HG02678 (cell line): ENCODE measurements around the gene HOXA9.

ENCODE experiments used
- ATAC-seq: cut with Tn5 transposase; IDR thresholded peaks from one replicate; pipeline ENCODE4 v1.9.1; 2021; ENCODE audit warnings: mild to moderate bottlenecking, moderate library complexity; ENCODE audit not compliant: unreplicated experiment

HOXA9 gene

DNA sequence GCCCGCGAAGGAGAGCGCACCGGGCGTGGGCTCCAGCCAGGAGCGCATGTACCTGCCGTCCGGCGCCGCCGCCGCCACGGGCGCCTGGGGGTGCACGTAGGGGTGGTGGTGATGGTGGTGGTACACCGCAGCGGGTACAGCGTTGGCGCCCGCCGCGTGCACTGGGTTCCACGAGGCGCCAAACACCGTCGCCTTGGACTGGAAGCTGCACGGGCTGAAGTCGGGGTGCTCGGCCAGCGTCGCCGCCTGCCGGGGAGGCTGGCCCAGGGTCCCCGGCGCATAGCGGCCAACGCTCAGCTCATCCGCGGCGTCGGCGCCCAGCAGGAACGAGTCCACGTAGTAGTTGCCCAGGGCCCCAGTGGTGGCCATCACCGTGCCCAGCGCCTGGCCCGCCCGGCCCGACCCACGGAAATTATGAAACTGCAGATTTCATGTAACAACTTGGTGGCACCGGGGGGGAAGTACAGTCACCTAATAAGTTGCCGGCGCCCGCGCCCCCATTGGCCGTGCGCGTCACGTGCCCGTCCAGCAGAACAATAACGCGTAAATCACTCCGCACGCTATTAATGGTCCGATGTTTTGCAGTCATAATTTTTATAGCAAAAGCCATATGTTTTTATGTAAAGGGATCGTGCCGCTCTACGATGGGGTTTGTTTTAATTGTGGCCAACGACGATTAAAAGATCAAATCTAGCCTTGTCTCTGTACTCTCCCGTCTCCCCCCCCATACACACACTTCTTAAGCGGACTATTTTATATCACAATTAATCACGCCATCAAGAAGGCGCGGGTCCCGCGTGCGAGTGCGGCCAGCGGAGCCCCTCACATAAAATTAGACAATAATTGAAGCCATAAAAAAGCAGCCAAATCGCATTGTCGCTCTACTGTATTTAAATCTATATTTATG is at the start of gene HOXA9:
TSS of gene HOXA9 (minus strand) at position 449 of the 907 bp plus-strand sequence. CDS start at position 369, 80 bp downstream.
- no peak for ATAC-seq

DNA sequence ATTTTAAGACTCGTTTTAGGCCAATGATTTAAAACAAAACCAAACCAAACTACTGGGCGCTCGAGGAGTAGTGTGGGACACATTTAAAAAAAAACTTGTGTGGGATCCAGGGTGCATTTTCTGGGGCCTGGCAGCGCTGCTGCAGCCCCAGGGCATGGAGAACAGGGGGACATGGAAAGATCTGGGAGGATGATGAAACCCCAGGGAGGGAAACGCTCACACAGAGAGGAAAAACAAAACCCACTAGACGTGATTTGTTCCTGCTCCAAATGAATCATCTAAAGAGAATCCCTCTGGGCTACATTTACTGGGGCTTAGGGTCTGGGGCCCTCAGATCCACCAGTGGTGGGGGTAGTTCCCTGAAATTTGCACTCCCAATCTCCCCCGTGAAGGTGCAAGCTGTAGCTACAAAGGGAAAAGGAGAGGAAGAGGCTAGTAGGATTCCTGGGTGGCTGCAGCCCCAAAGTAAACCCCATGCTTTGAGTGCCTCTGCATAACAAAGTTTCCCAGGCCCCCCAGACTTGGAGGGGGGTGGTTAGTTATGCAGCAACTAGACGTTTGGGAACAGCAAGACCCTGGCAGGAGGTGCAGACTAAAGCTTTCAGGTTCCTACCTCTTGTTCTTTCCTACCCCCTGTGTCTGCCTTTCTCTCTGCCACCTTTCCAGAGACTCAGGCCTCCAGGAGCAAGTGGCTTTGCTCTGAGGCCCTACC is 49.1 kb upstream of the HOXA9 start:
- no peak for ATAC-seq

DNA sequence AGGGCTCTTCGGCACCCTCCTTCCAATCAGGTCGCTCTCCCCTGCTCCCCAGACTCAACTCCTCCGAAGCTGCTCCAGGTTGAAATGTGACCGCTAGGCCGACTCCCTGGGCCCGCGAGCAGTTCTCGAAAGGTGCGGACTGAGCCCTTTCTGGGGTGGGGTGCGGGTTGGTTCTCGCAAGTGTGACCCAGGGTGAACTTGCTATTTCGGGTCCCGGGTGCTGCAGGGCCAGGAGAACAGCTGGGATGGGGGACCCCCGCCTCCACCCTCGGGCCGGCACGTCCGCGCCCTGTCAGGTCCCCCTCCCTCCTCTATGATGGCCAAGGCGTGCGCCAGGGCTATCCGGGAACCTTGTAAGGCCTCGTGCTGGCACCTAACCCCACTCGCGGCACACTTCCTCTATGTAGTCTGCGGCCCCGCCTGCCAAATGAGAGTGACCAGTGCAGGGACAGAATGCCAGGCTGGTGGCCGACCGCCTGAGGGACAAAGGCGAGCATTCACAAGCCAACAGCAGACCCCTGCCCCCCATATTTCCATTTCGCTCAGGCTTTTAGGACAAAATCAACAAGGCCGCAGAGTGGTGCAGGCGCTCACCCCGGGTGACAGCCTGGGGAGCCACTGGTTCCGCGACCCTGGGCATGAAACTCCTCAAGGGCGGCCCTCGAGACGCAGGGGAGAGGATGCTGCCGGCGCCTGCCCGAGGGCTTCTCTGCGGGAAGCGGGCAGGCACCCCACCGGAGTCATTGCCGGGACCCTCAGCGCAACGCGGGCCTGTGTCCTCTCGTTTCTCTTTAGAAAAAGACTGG is 48.3 kb upstream of the HOXA9 start:
- ATAC-seq = no peak

DNA sequence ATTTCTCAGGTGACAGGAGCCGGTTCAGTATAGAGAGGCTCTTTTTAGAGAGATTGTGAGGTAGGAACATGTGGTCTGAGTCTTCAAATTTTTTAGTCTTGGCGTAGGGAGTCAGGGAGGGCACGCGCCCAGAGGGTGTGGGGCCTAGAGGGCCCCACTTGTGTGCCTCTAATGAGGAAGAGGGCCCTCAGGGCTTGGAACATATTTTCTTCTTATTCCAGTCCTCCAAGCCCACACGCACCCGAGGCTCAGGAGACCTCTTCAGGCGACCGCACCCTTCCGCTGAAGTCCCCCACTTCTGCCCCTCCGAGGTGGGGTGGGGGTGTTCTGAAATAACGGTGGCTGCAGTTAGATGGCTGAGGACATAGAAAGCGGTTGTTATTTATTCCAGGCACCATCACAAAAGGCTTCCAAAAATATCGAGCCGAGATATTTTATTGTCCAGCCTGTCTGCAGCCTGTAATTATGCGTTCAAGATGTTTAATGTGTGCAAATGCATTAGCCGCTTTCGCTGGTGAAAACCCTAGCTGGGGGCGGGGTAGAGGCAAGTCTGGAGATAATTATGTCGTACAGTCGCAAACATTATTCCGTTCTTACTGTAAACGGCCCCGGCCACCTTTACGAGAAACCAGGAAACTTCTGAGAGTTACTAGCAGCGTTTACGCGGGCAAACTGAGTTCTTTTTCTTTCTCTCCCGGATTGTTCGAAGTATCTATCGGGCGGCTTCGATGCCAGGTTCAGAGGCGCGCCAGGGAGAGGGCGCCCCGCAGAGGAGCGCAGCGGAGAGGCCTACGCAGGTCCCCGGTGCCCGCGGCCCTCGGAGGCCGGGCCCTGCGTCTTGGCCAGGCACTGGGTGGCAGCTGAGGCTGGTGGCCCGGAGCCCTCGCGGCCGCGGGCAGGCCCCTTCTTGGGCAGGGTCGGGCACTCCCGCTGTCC is 47.4 kb upstream of the HOXA9 start:
- no peak for ATAC-seq

DNA sequence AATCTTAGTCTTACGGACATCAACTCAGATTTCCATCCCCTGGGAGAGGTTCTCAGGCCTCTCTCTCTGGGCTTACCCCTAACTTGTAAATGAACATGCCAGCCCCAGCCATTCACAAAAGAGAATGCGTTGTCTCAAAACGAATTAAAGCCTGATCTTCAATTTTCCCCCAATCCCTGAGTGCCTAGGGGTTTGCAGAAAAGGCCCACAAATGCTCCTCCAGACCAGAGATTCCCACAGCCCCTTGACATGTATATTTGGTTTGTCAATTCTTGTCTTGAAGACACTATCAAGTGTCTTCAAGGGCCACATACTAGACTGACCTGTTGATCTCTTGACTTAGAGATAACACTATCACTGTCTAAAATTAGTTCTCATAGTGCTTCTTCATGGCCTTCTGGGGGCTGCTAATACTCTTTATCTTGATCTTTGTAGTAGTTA is 46.4 kb upstream of the HOXA9 start:
- no peak for ATAC-seq

DNA sequence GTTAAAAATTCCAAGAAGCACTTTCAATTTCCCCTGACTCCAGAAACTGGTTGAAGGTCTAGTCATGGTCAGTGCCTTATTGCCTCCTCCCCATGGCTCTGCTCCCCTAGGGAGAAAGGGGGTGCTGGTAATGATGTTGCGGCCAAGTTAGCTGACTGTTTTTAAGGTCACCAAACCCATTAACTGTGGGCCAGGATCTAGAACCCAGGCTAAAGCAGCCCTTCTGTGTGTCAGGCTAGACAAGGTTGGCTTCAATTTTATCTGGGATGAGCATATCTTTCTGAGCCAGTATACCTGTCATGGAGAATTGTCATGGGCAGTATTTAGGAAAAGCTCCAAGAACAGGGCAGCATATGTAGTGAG is 45.7 kb upstream of the HOXA9 start:
- no peak for ATAC-seq

DNA sequence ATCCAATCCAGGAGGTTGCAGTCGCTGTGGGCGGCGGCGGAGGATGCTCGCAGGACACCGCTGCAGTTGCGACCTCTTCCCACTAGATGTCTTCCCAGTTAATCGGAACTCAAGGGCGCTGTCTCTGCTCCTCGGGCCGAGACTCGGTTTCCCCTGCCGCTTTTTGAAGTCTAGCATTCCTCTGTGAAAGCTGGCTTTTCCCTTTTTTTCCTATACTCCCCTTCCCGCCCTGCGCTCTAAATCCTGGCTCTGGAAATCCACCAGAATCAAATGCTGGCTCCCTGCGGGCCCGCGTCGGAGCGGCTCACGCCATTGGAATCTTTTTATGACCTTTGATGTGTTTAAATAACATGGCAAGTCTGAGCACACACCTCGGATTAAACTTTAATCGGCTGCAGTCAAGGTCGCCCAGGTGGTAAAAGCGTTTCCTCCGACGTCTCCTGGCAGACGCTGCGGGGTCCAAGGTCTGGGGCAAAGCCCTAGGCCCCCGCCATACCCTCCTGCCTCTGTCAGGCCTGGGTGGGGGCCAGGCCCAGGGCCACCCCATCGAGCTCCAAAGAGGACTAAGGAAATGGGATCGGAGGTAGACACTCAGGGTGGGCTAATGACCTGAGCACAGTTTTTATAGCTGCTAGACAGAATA is 45.2 kb upstream of the HOXA9 start:
- ATAC-seq = peak; percentile 48

DNA sequence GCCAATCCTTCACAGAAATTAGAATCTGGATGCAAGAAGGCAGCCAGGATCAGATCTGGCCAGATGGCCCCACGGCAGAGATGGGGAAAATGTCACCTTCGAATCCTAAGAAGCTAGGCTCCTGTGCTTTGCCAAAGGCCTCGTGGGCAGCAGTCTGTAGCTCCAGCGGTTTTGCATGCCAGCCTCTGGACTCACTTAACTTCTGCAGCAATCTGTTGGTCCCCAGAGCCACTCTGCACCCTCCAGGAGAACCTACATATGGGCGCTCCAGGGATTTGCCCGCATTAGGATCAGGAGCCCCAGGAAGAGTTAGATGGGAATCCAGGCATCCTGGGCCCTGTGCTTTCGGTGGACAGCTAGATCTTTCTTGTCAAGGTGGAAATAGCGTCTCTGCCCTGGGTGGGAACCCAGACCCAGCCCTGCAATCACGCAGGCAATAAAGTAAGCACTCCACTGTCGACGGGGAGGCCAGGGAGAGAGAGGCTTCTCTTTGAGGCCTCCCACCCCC is 44.6 kb upstream of the HOXA9 start:
- ATAC-seq = no peak

DNA sequence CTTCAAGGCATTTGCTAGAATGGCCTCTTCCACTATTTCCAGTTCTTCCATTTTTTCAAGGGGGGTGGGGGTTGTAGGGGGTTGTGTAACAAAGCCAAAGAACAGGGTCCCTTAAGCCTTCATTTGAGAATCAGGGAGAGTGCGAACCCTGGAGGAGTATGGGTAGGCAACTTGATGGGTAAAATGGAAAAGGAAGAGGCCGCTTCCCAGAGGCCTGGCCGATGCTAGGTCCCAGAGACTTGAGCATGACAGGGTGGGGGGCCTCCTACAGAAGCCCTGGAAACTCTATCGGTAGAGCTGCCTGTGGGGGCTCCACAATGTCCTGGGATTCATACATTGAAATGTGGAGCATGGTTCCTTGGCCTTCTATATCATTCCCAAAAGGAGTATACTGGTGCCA is 43.7 kb upstream of the HOXA9 start:
- no peak for ATAC-seq

DNA sequence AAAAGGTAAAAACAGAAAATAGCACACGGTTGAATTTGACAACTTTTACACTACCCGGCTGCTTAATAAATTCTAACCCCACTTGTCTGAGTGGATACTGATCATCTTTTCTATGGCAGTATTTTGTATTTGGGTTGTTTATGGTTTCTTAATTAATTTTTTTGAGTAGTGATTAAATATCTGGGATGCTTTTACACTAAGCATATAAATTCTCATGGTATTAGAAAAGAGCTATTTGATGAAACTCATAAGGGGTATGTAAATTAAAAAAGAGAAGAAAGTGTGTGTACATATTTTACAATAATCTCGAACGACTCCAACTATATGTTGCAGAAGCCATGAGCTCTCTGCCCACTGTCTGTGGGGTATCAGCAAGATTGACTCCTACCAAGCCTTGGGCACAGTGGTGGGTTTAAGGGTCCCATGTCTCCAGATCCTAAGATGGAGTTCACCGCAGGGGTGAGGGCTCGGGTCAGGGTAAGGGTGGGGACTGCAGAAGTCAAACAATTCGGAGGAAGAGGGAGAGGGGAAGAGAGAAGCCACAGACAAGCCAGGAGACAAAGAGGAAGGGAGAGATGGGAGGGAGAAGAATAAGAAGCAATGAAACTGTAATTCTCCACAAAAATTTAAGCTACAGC is 42.1 kb upstream of the HOXA9 start:
- ATAC-seq = no peak

DNA sequence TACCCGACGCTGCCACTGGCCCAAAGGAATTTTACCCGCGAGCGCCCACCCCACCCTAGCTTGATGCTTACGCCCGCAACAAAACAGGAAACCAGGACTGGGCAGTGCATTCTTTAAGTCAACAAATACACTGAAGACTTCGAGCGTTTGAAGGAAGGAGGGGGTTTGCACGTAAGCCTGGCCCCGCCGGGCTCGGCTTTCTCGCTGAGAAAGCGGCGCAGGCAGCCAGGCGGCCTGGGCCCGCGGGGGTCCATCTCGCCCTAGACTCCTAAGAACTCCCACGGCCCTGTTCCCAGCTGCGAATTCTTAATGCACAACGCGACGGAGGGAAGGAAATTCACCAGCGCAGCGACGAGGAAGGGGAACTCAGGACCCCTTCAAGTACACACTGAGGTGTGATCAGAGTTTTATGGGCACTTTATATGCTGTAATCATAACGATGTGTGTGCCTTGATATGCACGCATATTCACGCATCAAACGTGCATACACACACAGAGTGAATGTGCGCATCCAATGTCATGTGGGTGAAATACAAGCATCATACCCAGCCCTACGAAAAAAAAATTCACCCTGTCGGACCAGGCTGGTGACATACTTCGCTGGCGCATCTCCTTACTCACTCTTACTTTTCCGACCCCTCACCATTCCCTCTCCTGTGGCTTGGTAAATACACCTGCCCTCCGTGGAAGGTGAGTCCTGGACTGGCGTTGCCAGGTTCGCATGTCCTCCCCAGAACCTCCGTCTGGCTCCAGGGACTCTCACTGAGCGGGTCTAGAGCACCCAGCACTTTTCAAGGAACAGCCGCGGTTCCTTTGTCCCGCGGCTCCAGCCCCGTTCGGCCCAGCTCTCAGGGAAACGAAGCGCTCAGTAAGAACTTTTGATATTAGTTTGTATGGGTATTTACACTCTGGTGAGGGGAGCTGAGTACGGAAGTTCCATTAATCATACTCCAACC is 40.3 kb upstream of the HOXA9 start:
- no peak for ATAC-seq

DNA sequence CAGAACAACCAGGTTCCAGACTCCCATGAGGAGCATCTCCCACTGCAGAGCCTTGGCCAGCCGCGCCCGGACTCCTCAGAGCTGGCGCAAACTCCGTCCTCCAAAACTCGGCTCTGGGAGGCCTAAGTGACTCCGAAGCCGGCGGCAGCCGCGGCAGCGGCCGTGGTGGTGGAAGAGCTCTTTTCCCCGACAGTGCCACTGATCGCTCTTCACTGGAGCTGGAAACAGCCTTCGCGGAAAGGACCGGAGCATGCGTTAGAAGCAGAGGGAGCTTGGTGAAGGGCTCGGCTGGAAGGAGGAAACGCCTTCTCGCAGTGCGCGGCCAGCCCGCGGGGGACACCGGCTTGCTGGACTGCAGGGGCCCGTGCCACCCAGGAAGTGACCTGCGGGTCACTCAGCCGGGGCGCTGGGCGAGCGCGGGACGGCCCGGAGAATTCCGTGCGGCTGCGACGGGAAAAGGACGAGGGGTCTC is 39.5 kb upstream of the HOXA9 start:
- ATAC-seq = no peak

DNA sequence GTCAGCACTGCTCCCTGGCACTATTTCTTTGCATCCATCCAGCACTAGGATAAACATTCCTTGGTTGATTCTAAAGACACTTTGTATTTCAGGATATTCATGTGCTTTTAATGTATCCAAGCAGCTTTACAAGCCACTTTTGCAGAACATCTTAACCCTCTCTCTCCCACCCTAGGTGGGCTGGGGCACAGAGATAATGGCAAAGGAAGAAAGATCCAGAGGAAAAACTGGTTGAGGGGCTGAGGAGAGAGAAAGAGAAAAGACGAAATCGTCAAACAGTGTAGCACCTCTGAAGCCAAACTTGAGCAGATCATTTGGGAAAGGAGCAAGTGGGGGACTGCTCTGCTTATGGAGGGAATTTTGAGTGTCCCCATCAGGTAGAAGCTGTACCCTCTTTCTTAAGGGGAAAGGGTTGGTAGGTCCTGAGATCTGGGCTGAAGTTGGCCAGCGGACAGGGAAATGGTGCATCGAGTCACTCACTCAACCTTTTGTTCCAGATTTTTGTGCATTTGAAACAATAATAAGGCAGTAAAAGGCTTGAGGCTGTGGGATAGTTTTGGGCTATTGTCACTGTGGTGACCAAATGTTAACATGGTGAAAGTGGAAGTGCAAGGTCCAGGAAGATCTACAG is 38.7 kb upstream of the HOXA9 start:
- ATAC-seq = no peak

DNA sequence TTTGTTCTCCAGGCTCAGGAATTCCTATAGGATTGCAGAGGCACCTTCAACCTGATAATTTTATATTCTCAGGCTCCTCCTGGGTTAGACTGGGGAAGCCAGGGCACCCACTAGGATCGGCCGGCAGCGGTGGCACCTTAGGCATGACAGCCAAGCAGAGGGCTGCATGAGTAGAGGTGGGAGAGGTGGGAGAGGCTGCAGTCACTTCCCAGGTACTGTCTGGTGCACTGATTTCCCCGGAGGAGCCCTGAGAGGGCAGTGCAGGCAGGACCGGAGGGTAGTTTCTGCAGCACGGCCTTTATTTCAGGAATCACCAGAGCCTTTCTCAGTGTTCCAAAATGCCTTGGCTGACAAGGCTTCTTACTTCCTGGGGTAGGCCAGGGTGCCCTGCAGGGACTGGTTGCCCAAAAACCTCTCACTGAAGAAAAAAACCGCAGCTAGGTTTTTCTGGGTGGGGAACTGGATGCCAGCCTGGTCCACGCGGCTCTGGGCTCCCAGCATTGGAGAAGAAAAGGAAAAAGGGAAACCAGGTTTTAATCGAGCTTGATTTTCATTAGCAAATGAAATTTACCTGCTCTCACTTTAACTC is 38.1 kb upstream of the HOXA9 start:
- no peak for ATAC-seq

DNA sequence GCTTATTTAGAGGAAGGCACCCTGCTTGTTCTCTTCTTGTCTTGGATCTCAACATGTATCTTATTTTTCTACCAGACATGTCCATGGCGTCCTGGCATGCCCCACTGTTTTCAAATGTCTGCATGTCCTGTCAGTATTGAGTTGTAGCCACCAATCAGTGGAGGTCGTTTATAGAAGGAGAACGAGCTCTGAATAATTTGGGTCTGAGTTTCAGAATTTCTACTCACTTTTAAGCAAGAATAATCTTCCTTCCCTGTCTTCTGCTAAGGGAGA is 37.5 kb upstream of the HOXA9 start:
- ATAC-seq = no peak

DNA sequence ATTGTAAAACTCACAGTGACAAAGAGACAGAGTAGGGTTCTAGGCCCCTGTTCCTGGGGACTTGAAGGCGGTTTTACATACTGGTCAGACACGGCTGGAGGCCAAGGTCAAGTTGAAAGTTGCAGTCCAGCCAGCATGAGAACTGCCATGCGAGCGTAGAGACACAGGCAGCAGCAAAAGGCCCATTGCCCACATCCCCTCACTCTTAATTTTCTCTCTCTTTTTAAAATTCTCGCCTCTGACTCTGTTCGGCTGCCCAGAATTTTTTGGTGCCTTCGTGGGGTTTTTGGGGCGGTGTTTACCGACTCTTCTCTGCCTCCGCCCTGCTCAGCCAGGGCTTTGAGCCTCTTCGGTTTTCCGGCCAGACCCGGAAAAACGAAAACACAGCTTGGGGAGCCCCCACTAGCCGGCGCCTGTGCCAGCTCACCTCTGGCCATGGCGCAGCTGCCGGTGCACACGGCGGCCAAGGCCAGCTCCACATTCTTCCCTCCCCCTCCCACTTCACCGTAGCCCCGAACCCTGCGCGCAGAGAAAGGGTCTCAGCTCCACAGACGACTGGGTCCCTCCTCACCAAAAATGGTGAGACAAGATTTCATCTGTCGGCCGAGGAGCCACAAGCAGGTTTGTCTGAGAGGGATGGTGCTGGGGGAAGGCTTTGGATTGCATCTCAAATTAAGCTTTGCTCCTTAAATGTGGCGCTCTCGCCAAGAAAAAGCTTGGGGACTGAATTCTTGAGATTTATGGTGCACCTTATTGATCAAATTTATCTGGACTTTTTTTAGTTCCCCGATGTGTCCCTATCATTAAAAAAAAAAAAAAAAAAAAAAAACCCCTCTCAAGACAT is 36.9 kb upstream of the HOXA9 start:
- ATAC-seq = no peak
